Natural killer cell (primary cell): ENCODE measurements around the gene SYNCRIP. TPM values are rescaled to one million over a fixed set of nuclear protein-coding genes. Genes with fewer than 3 reads are reported as not detected.
"Not testable (repeated sequence)": the region's sequence is repeated elsewhere in the genome, so short reads cannot be mapped to it uniquely, and the experiment has no call there.

Experiments
- ATAC-seq, 3 donors: fragments of 150-1000 bp in 2 of 3; fragments of 200-7000 bp in 1 of 3; cut with Tn5 transposase; 1 replicate in 1 of 3; 2 replicates in 2 of 3; pipeline ENCODE4 v1.10.0; 2021; ENCODE audit warnings: mild to moderate bottlenecking in 2 of 3, moderate library complexity in 2 of 3
- DNase-seq, 2 donors: peaks; one replicate each; pipeline versions ENCODE4 v3.0.0 to v3.0.0-alpha.2; 2013 to 2021; ENCODE audit warnings: mixed read lengths in 1 of 2
- H3K27ac ChIP-seq: one replicate; pipeline ENCODE4 v1.5.1; 2013; ENCODE audit warnings: mild to moderate bottlenecking, low read length
- H3K27me3 ChIP-seq: one replicate; pipeline ENCODE4 v1.6.1; 2013; ENCODE audit warnings: low read length; ENCODE audit not compliant: control insufficient read depth, insufficient read depth
- H3K36me3 ChIP-seq: one replicate; pipeline ENCODE4 v1.6.1; 2013; ENCODE audit warnings: low read length; ENCODE audit not compliant: control insufficient read depth, insufficient read depth
- H3K4me1 ChIP-seq: one replicate; pipeline ENCODE4 v1.6.1; 2013; ENCODE audit warnings: low read length; ENCODE audit not compliant: control insufficient read depth, insufficient read depth
- H3K4me3 ChIP-seq: one replicate; pipeline ENCODE4 v1.5.1; 2013; ENCODE audit warnings: low read length
- H3K9me3 ChIP-seq: one replicate; pipeline ENCODE4 v1.6.1; 2013; ENCODE audit warnings: low read length; ENCODE audit not compliant: control insufficient read depth, insufficient read depth
- H3K27ac Mint-ChIP-seq, 2 donors: one replicate each; pipeline ENCODE4 v1.8.0; 2022; ENCODE audit warnings: mild to moderate bottlenecking in 2 of 2, mixed read lengths in 2 of 2, moderate library complexity in 1 of 2
- H3K27me3 Mint-ChIP-seq, 2 donors: one replicate each; pipeline ENCODE4 v1.8.0; 2022; ENCODE audit warnings: low read depth in 2 of 2, mixed read lengths in 2 of 2
- H3K36me3 Mint-ChIP-seq: one replicate; pipeline ENCODE4 v1.8.0; 2022; ENCODE audit warnings: mixed read lengths
- H3K4me1 Mint-ChIP-seq, 2 donors: one replicate each; pipeline ENCODE4 v1.8.0; 2022; ENCODE audit warnings: mixed read lengths in 2 of 2
- H3K4me3 Mint-ChIP-seq: one replicate; pipeline ENCODE4 v1.8.0; 2022; ENCODE audit warnings: mild to moderate bottlenecking, moderate library complexity, mixed read lengths
- H3K9me3 Mint-ChIP-seq, 2 donors: one replicate each; pipeline ENCODE4 v1.8.0; 2022; ENCODE audit warnings: mixed read lengths in 2 of 2
- CTCF ChIP-seq: fragments of 200-600 bp; IDR thresholded peaks from one replicate; pipeline ENCODE4 v1.8.0; 2022; ENCODE audit warnings: antibody characterized with exemption
- WGBS: methylation state at CpG from one replicate; pipeline ENCODE4 v1.1.7; 2013; ENCODE audit warnings: missing lambda C conversion rate; ENCODE audit not compliant: insufficient coverage; 5-methylcytosine and 5-hydroxymethylcytosine counted together
- intact Hi-C: fragments of 100-400 bp; cut with micrococcal nuclease; formaldehyde crosslinking; loops from one replicate; pipeline ENCODE4 v1.14.2; 2022
- total RNA-seq, 4 donors: library from RNA; stranded (reverse); fragments of 120-200 nt in 1 of 4; gene quantifications; one replicate each; pipeline versions ENCODE4 v1.2.3 to v1.2.4, GENCODE V29; 2013 to 2022

The SYNCRIP gene
- total RNA-seq, 3 donors from 2014 or later (not counting 1 experiment from before 2014, with no cell fraction given) = 65.8 to 99.1 (median 80.9) TPM

- Histone ChIP-seq H3K4me3 (no peak overlapping the region), H3K27me3 (no peaks in the 10 kb centered on the region), H3K4me1 (peaks cover 11% of the 10 kb centered on the region), H3K27ac (no peak overlapping the region), H3K36me3 (no peaks in the 10 kb centered on the region), H3K9me3 (no peaks in the 10 kb centered on the region)
- peak overlapping the region; percentile 96 for H3K4me3 Mint-ChIP-seq
- no peak for DNase-seq
- peak overlapping the region; percentile 92 to 98 for H3K27ac Mint-ChIP-seq
- intact Hi-C loops = loop anchor here (5.0 kb wide), 1 partner anchor 1565 kb away; the partner anchor contains the start of gene ZNF292
- no peaks in the 10 kb centered on the region for H3K36me3 Mint-ChIP-seq
- peaks cover 55 to 60% of the 10 kb centered on the region in 2 donors for H3K4me1 Mint-ChIP-seq
- H3K27me3 Mint-ChIP-seq = no peaks in the 10 kb centered on the region
- ATAC-seq = no peak
- TF ChIP-seq CTCF = no peak
- no CpG with 5 or more reads among the region's 1 CpG for WGBS
- no peaks in the 10 kb centered on the region for H3K9me3 Mint-ChIP-seq
These were observed 50.7 kb downstream of the SYNCRIP start for GRCh38 chr6:85592033-85592432.

GRCh38 chr6:85591207-85591606, 51.5 kb downstream of the SYNCRIP start:
- Histone ChIP-seq H3K27ac (no peak overlapping the region), H3K27me3 (no peaks in the 10 kb centered on the region), H3K4me1 (peaks cover 11% of the 10 kb centered on the region), H3K36me3 (no peaks in the 10 kb centered on the region), H3K4me3 (no peak overlapping the region), H3K9me3 (no peaks in the 10 kb centered on the region)
- intact Hi-C loops = loop anchor here (5.0 kb wide), 1 partner anchor 1566 kb away; the partner anchor contains the start of gene ZNF292
- Mint-ChIP-seq H3K36me3 (no peaks in the 10 kb centered on the region), H3K4me1 (peaks cover 58 to 63% of the 10 kb centered on the region in 2 donors), H3K27me3 (no peaks in the 10 kb centered on the region), H3K4me3 (peak overlapping the region; percentile 45), H3K27ac (peak overlapping the region in 1 of 2 donors; percentile 92), H3K9me3 (no peaks in the 10 kb centered on the region)
- ATAC-seq (no peak), DNase-seq (no peak)
- no CpG with 5 or more reads among the region's 1 CpG for WGBS
- TF ChIP-seq CTCF = no peak

GRCh38 chr6:85585741-85586140, 56.9 kb downstream of the SYNCRIP start:
- Mint-ChIP-seq H3K4me1 (peaks cover 61 to 80% of the 10 kb centered on the region in 2 donors), H3K27ac (peak overlapping the region; percentile 3 to 7), H3K27me3 (no peaks in the 10 kb centered on the region), H3K36me3 (peaks cover 23% of the 10 kb centered on the region), H3K9me3 (peaks cover 5 to 12% of the 10 kb centered on the region in 2 donors), H3K4me3 (no peak overlapping the region)
- Histone ChIP-seq H3K4me3 (no peak overlapping the region), H3K27ac (no peak overlapping the region), H3K4me1 (no peaks in the 10 kb centered on the region), H3K9me3 (peaks cover 5% of the 10 kb centered on the region), H3K27me3 (no peaks in the 10 kb centered on the region), H3K36me3 (no peaks in the 10 kb centered on the region)
- ATAC-seq (no peak), DNase-seq (no peak)
- TF ChIP-seq CTCF = no peak
- 100% methylated on average over 1 of the region's 3 CpGs for WGBS
- intact Hi-C loops = no loop called here

- H3K4me3 ChIP-seq, H3K27ac Mint-ChIP-seq: not testable (repeated sequence)
- H3K36me3 Mint-ChIP-seq = peaks cover 23% of the 10 kb centered on the region
These were observed 59.9 kb downstream of the SYNCRIP start for GRCh38 chr6:85582832-85583231.

More at GRCh38 chr6:85582832-85583231, 59.9 kb downstream of the SYNCRIP start:
- ATAC-seq, H3K9me3 ChIP-seq, DNase-seq, H3K27me3 ChIP-seq, H3K27me3 Mint-ChIP-seq, H3K36me3 ChIP-seq, H3K27ac ChIP-seq, intact Hi-C loops, H3K4me3 Mint-ChIP-seq: not testable (repeated sequence)
- peaks cover 39 to 67% of the 10 kb centered on the region in 2 donors for H3K4me1 Mint-ChIP-seq
- H3K9me3 Mint-ChIP-seq = peaks cover 5 to 12% of the 10 kb centered on the region in 2 donors
- peaks cover 12% of the 10 kb centered on the region for H3K4me1 ChIP-seq
- WGBS = 100% methylated on average over 4 of the region's 4 CpGs
